Measurements from ENCODE around the gene TSPAN4. TPM values are rescaled to one million over a fixed set of nuclear protein-coding genes. Genes with fewer than 3 reads are reported as not detected.
A peak's percentile ranks its signal among the peaks of the same experiment; 100 is the strongest.

The TSPAN4 gene
- total RNA-seq, 3 donors from 2014 or later (not counting 1 experiment from before 2014, with no cell fraction given), result 11.2 to 18.6 (median 14.6) TPM

DNA sequence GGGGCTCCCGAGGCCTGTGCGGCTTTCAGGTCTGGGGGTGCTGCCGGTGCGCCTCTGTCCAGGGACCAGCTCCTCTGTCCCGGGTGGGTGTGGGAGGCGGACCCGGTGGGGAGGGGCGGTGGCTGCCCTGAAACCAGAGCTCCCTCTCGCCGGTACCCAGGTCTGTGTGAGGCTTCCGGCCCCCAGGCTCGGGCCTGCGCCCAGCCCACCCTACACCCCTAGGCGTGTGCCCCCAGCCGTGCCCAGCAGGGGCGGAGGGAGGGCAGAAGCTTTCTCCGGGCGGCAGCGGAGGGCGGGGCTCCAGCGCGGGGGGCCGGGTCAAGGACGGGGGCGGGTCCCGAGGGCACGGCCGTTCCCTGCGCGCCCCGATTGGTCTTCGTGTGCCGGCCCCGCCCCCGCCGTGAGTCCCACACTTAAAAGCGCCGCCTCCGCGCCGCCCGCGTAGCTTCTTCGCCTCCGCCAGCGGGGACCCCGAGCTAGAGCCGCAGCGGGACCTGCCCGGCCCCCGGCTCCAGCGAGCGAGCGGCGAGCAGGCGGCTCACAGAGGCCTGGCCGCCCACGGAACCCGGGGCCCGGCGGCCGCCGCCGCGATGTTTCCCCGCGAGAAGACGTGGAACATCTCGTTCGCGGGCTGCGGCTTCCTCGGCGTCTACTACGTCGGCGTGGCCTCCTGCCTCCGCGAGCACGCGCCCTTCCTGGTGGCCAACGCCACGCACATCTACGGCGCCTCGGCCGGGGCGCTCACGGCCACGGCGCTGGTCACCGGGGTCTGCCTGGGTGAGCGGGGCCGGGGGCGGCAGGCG lies 23.3 kb upstream of the TSPAN4 start:
- no peaks in the 10 kb centered on the region for H3K27me3 ChIP-seq (ENCODE audit: control insufficient read depth, insufficient read depth, low read length)
- peak overlapping the region; percentile 59 for H3K4me3 ChIP-seq (ENCODE audit: low read length)
- WGBS (ENCODE audit: insufficient coverage), result under 1% methylated on average over 96 of the region's 96 CpGs
- peaks cover 33% of the 10 kb centered on the region for H3K4me1 ChIP-seq (ENCODE audit: control insufficient read depth, insufficient read depth, low read length)
- H3K4me3 Mint-ChIP-seq, result peak overlapping the region; percentile 90
- peaks cover 5% of the 10 kb centered on the region for H3K36me3 ChIP-seq (ENCODE audit: control insufficient read depth, insufficient read depth, low read length)
- intact Hi-C loops (cut with micrococcal nuclease), result loop anchor here (1.0 kb wide), 1 partner anchor 10 kb away; the partner anchor contains the start of gene RPLP2
- peak overlapping the region; percentile 81 to 88 for H3K27ac Mint-ChIP-seq
- H3K4me1 Mint-ChIP-seq, result peaks cover 0 to 17% of the 10 kb centered on the region in 2 donors
- peak; percentile 94 for DNase-seq
- TF ChIP-seq, protein P1, sequence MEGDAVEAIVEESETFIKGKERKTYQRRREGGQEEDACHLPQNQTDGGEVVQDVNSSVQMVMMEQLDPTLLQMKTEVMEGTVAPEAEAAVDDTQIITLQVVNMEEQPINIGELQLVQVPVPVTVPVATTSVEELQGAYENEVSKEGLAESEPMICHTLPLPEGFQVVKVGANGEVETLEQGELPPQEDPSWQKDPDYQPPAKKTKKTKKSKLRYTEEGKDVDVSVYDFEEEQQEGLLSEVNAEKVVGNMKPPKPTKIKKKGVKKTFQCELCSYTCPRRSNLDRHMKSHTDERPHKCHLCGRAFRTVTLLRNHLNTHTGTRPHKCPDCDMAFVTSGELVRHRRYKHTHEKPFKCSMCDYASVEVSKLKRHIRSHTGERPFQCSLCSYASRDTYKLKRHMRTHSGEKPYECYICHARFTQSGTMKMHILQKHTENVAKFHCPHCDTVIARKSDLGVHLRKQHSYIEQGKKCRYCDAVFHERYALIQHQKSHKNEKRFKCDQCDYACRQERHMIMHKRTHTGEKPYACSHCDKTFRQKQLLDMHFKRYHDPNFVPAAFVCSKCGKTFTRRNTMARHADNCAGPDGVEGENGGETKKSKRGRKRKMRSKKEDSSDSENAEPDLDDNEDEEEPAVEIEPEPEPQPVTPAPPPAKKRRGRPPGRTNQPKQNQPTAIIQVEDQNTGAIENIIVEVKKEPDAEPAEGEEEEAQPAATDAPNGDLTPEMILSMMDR (IDR thresholded peaks at IDR 0.05), result peak; percentile 11
- H3K9me3 Mint-ChIP-seq, result no peaks in the 10 kb centered on the region
- ATAC-seq, result peak; percentile 76 to 90 (median 79)
- no peaks in the 10 kb centered on the region for H3K36me3 Mint-ChIP-seq
- peak overlapping the region; percentile 81 for H3K27ac ChIP-seq (ENCODE audit: low read length)
- H3K9me3 ChIP-seq (ENCODE audit: control insufficient read depth, insufficient read depth, low read length), result no peaks in the 10 kb centered on the region
- no peaks in the 10 kb centered on the region for H3K27me3 Mint-ChIP-seq (ENCODE audit: low read depth in 2 of 2)

- Mint-ChIP-seq H3K27me3 (ENCODE audit: low read depth in 2 of 2) (no peaks in the 10 kb centered on the region), H3K9me3 (no peaks in the 10 kb centered on the region), H3K27ac (peak overlapping the region; percentile 81 to 88), H3K36me3 (no peaks in the 10 kb centered on the region), H3K4me3 (peak overlapping the region; percentile 90), H3K4me1 (peaks cover 0 to 17% of the 10 kb centered on the region in 2 donors)
- TF ChIP-seq, protein P1 (IDR thresholded peaks at IDR 0.05), result no peak
- intact Hi-C loops (cut with micrococcal nuclease), result loop anchor here (1.0 kb wide), 1 partner anchor 11 kb away; the partner anchor contains the start of gene RPLP2
- peaks cover 33% of the 10 kb centered on the region for H3K4me1 ChIP-seq (ENCODE audit: control insufficient read depth, insufficient read depth, low read length)
- no peaks in the 10 kb centered on the region for H3K27me3 ChIP-seq (ENCODE audit: control insufficient read depth, insufficient read depth, low read length)
- H3K27ac ChIP-seq (ENCODE audit: low read length), result peak overlapping the region; percentile 81
- no peaks in the 10 kb centered on the region for H3K9me3 ChIP-seq (ENCODE audit: control insufficient read depth, insufficient read depth, low read length)
- 3% methylated on average over 47 of the region's 47 CpGs for WGBS (ENCODE audit: insufficient coverage)
- peak; percentile 77 to 88 (median 78) for ATAC-seq
- DNase-seq, result peak; percentile 95 to 96
- H3K4me3 ChIP-seq (ENCODE audit: low read length), result peak overlapping the region; percentile 59
- H3K36me3 ChIP-seq (ENCODE audit: control insufficient read depth, insufficient read depth, low read length), result peaks cover 9% of the 10 kb centered on the region
Measured at GRCh38 chr11:819943-820649, 22.6 kb upstream of the TSPAN4 start.

GRCh38 chr11:820655-821511 lies 21.8 kb upstream of the TSPAN4 start:
- Mint-ChIP-seq H3K9me3 (no peaks in the 10 kb centered on the region), H3K4me1 (peaks cover 0 to 17% of the 10 kb centered on the region in 2 donors), H3K4me3 (peak overlapping the region; percentile 90), H3K36me3 (no peaks in the 10 kb centered on the region), H3K27ac (peak overlapping the region; percentile 81 to 88), H3K27me3 (ENCODE audit: low read depth in 2 of 2) (no peaks in the 10 kb centered on the region)
- Histone ChIP-seq H3K27me3 (ENCODE audit: control insufficient read depth, insufficient read depth, low read length) (no peaks in the 10 kb centered on the region), H3K36me3 (ENCODE audit: control insufficient read depth, insufficient read depth, low read length) (peaks cover 11% of the 10 kb centered on the region), H3K4me1 (ENCODE audit: control insufficient read depth, insufficient read depth, low read length) (peaks cover 34% of the 10 kb centered on the region), H3K4me3 (ENCODE audit: low read length) (peak overlapping the region; percentile 59), H3K9me3 (ENCODE audit: control insufficient read depth, insufficient read depth, low read length) (no peaks in the 10 kb centered on the region), H3K27ac (ENCODE audit: low read length) (peak overlapping the region; percentile 81)
- intact Hi-C loops (cut with micrococcal nuclease), result no loop called here
- TF ChIP-seq, protein P1 (IDR thresholded peaks at IDR 0.05), result no peak
- WGBS (ENCODE audit: insufficient coverage), result 80% methylated on average over 11 of the region's 11 CpGs
- no peak for DNase-seq
- ATAC-seq, result no peak
